SU-DHL-6 (cell line): ENCODE measurements around the gene PIGT.

Source experiments
- H2AFZ ChIP-seq: fragments of 200-600 bp; sonication (generic); 2 replicates; pipeline ENCODE4 v1.6.1; 2014; ENCODE audit warnings: low read depth, mild to moderate bottlenecking, moderate library complexity, mixed read lengths, antibody characterized with exemption, low read length; ENCODE audit not compliant: severe bottlenecking
- H3F3A ChIP-seq: fragments of 200-600 bp; shearing (Covaris generic); 2 replicates; pipeline ENCODE4 v1.6.0; 2016; ENCODE audit warnings: antibody characterized with exemption, mild to moderate bottlenecking; ENCODE audit not compliant: insufficient read depth
- H3K27ac ChIP-seq: fragments of 200-600 bp; sonication (generic); 2 replicates; pipeline ENCODE4 v1.5.1; 2016; ENCODE audit warnings: low read depth, mild to moderate bottlenecking, low read length, moderate library complexity, mixed read lengths
- H3K27me3 ChIP-seq: fragments of 200-600 bp; sonication (generic), shearing (Covaris generic); 2 replicates; pipeline ENCODE4 v1.6.0; 2014; ENCODE audit warnings: mild to moderate bottlenecking, low read length
- H3K36me3 ChIP-seq: fragments of 200-600 bp; sonication (generic); 2 replicates; pipeline ENCODE4 v1.6.1; 2014; ENCODE audit warnings: mild to moderate bottlenecking, low read length, mixed read lengths
- H3K4me2 ChIP-seq: fragments of 300-600, 200-600 bp; shearing (Covaris generic), sonication (generic); 2 replicates; pipeline ENCODE4 v1.6.0; 2014; ENCODE audit warnings: low read length, low read depth, mild to moderate bottlenecking; ENCODE audit not compliant: poor library complexity, severe bottlenecking
- H3K4me3 ChIP-seq: fragments of 200-600 bp; sonication (generic); 2 replicates; pipeline ENCODE4 v1.5.1; 2014; ENCODE audit warnings: antibody characterized with exemption, low read length, mild to moderate bottlenecking, mixed read lengths; ENCODE audit not compliant: insufficient read depth, poor library complexity, severe bottlenecking
- H3K79me2 ChIP-seq: fragments of 200-600 bp; sonication (generic); 2 replicates; pipeline ENCODE4 v1.6.1; 2014; ENCODE audit warnings: mild to moderate bottlenecking, low read length, moderate library complexity; ENCODE audit not compliant: insufficient read depth
- H3K9ac ChIP-seq: fragments of 200-600 bp; sonication (generic); 2 replicates; pipeline ENCODE4 v1.7.0; 2014; ENCODE audit warnings: mild to moderate bottlenecking, low read length
- H3K9me2 ChIP-seq: fragments of 200-600 bp; sonication (generic); replicated peaks from 2 replicates; pipeline ENCODE4 v1.6.1; 2014; ENCODE audit warnings: low read length; ENCODE audit not compliant: insufficient read depth
- H3K9me3 ChIP-seq: fragments of 200-600 bp; sonication (generic); 2 replicates; pipeline ENCODE4 v1.6.1; 2014; ENCODE audit warnings: low read length, mixed read lengths; ENCODE audit not compliant: insufficient read depth
- H4K20me1 ChIP-seq: fragments of 200-600 bp; sonication (generic); 2 replicates; pipeline ENCODE4 v1.6.1; 2014; ENCODE audit warnings: low read depth, mild to moderate bottlenecking, antibody characterized with exemption, low read length, moderate library complexity, mixed read lengths
- CTCF ChIP-seq: fragments of 200-600 bp; sonication (generic); IDR thresholded peaks from one replicate; pipeline ENCODE4 v1.5.1; 2017; ENCODE audit warnings: antibody characterized with exemption, mild to moderate bottlenecking, low read length, moderate library complexity; ENCODE audit not compliant: insufficient read depth, poor library complexity, severe bottlenecking
- EZH2phosphoT487 ChIP-seq: fragments of 200-600 bp; sonication (generic), shearing (Covaris generic); conservative IDR thresholded peaks from 2 replicates; pipeline ENCODE4 v1.6.1; 2018; ENCODE audit warnings: mild to moderate bottlenecking, antibody characterized with exemption, low read length, moderate library complexity, mixed read lengths

Gene PIGT

GRCh38 chr20:45409521-45410272, 6.2 kb upstream of the PIGT start:
- H3K36me3 ChIP-seq = no peaks in the 10 kb centered on the region
- H3F3A ChIP-seq = peaks cover 1% of the 10 kb centered on the region; the same call in 1 of the 2 replicates
- no peak overlapping the region for H3K27ac ChIP-seq
- H3K27me3 ChIP-seq = no peaks in the 10 kb centered on the region; the same call in 1 of the 2 replicates
- H3K4me2 ChIP-seq = no peak overlapping the region
- H3K9me3 ChIP-seq = no peaks in the 10 kb centered on the region
- no peak overlapping the region for H3K4me3 ChIP-seq
- TF ChIP-seq EZH2phosphoT487 = no peak
- no peak for TF ChIP-seq CTCF
- no peaks in the 10 kb centered on the region for H3K79me2 ChIP-seq
- no peaks in the 10 kb centered on the region for H4K20me1 ChIP-seq
- no peaks in the 10 kb centered on the region for H3K9me2 ChIP-seq
- no peak overlapping the region for H2AFZ ChIP-seq
- no peak overlapping the region for H3K9ac ChIP-seq

- Histone ChIP-seq H3K27me3 (no peaks in the 10 kb centered on the region), H3K4me2 (no peak overlapping the region), H3K4me3 (no peak overlapping the region), H3K9me2 (no peaks in the 10 kb centered on the region), H3K27ac (no peak overlapping the region), H3K36me3 (no peaks in the 10 kb centered on the region), H3K9me3 (no peaks in the 10 kb centered on the region), H3F3A (peaks cover 6% of the 10 kb centered on the region; the same call in 1 of the 2 replicates), H2AFZ (no peak overlapping the region), H4K20me1 (no peaks in the 10 kb centered on the region), H3K79me2 (no peaks in the 10 kb centered on the region; the same call in 1 of the 2 replicates), H3K9ac (no peak overlapping the region)
- TF ChIP-seq EZH2phosphoT487 (no peak), CTCF (no peak)
Measured at GRCh38 chr20:45410887-45411286, 5.1 kb upstream of the PIGT start.

- H3K79me2 ChIP-seq = peaks cover 17% of the 10 kb centered on the region
- no peaks in the 10 kb centered on the region for H3K9me3 ChIP-seq
- H3K27me3 ChIP-seq = no peaks in the 10 kb centered on the region
- no peaks in the 10 kb centered on the region for H3K9me2 ChIP-seq
- H3K4me3 ChIP-seq = no peak overlapping the region
- H3K27ac ChIP-seq = no peak overlapping the region
- H3F3A ChIP-seq = peaks cover 6% of the 10 kb centered on the region; the same call in 1 of the 2 replicates
- TF ChIP-seq EZH2phosphoT487 (no peak), CTCF (no peak)
- no peak overlapping the region for H3K4me2 ChIP-seq
- H2AFZ ChIP-seq = no peak overlapping the region
- no peak overlapping the region for H3K9ac ChIP-seq
- no peaks in the 10 kb centered on the region for H4K20me1 ChIP-seq
- H3K36me3 ChIP-seq = no peaks in the 10 kb centered on the region
Measured at GRCh38 chr20:45412653-45413052, 3.3 kb upstream of the PIGT start.
